ENCODE results near the gene ERBB4.

The ERBB4 gene

DNA sequence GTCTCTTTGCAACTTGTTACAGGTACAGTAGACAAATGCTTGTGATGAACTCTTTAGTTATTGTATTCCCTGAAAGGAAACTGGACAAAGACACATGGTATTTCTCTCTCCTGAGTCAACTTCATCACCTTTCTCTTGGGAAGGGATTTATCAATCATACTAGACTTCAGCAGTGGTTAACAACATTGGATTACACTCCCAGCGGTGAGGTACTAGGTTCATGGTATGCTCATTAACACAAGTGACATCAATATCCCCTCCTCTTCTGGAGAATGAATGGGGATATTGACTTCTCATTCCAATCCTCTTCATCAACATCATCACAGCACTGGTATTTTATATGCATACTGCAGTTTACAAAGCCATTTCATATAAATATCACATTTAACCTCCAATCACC lies 574.6 kb downstream of the ERBB4 start:
- H2BK120ac ChIP-seq (ENCODE audit: low read depth, low read length): no peak overlapping the region
- no peak overlapping the region for H3K23ac ChIP-seq (ENCODE audit: low read depth, low read length, poor library complexity)
- no peaks in the 10 kb centered on the region for H3K27me3 ChIP-seq (ENCODE audit: control insufficient read depth in 3 of 3, insufficient read depth in 3 of 3, low read depth in 1 of 3, low read length in 3 of 3)
- H3K4me2 ChIP-seq (ENCODE audit: insufficient read depth, low read length, poor library complexity, severe bottlenecking): no peak overlapping the region
- H3K4me1 ChIP-seq (ENCODE audit: control insufficient read depth in 2 of 2, insufficient read depth in 1 of 2, low read depth in 1 of 2, low read length in 2 of 2): no peaks in the 10 kb centered on the region
- no peak overlapping the region for H2AK5ac ChIP-seq (ENCODE audit: low read depth, low read length)
- no peak overlapping the region for H2BK15ac ChIP-seq (ENCODE audit: low read length)
- H2AFZ ChIP-seq (ENCODE audit: low read length): no peak overlapping the region
- H3K27ac ChIP-seq (replicated peaks; ENCODE audit: low read length): no peak overlapping the region
- H2BK12ac ChIP-seq (ENCODE audit: low read length): no peak overlapping the region
- H4K8ac ChIP-seq (ENCODE audit: low read depth, low read length): no peak overlapping the region
- no peaks in the 10 kb centered on the region for H3K36me3 ChIP-seq (replicated peaks in 1 of 2; ENCODE audit: control insufficient read depth in 2 of 2, insufficient read depth in 2 of 2, low read length in 2 of 2)
- H3K9ac ChIP-seq (ENCODE audit: low read depth, low read length, poor library complexity): no peak overlapping the region
- H3K14ac ChIP-seq (ENCODE audit: low read length): no peak overlapping the region
- WGBS, 2 donors (ENCODE audit: extremely low coverage in 2 of 2, insufficient read length in 2 of 2, insufficient replicate concordance in 1 of 2): no CpG with 5 or more reads among the region's 1 CpG
- H3K18ac ChIP-seq (ENCODE audit: low read length): no peak overlapping the region
- no peak for DNase-seq (ENCODE audit: low spot score)
- H3K4ac ChIP-seq (ENCODE audit: low read length): no peak overlapping the region
- H3K9me3 ChIP-seq (replicated peaks in 1 of 2; ENCODE audit: control insufficient read depth in 2 of 2, insufficient read depth in 1 of 2, low read depth in 1 of 2, low read length in 2 of 2): no peaks in the 10 kb centered on the region
- H4K91ac ChIP-seq (ENCODE audit: low read depth, low read length, poor library complexity): no peak overlapping the region
- no peaks in the 10 kb centered on the region for H3K79me1 ChIP-seq (ENCODE audit: low read depth, low read length)
- H2BK5ac ChIP-seq (ENCODE audit: low read length): no peak overlapping the region
- H3K4me3 ChIP-seq (ENCODE audit: low read length in 2 of 2): no peak overlapping the region

DNA sequence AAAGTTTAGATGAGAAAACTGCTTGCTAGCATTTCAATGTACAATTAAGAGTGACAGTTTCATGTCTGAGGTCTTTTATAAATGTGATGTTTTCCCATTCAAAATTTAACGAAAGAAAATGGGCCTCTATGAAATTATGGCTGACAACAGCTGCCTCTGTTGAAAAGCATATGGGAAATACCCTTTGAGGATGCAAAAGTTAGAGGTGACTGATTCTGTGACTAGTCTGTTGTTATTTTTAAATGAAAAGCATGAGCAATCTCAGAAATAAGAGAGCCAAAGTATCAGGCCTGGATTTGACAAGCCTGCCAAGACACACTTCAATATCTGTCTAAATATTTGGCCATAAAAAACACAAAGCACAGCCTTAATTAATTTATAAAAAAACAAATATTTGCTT lies 580.8 kb downstream of the ERBB4 start:
- Histone ChIP-seq H2AFZ (ENCODE audit: low read length) (no peak overlapping the region), H3K18ac (ENCODE audit: low read length) (no peak overlapping the region), H2BK120ac (ENCODE audit: low read depth, low read length) (no peak overlapping the region), H3K79me1 (ENCODE audit: low read depth, low read length) (no peaks in the 10 kb centered on the region), H4K91ac (ENCODE audit: low read depth, low read length, poor library complexity) (no peak overlapping the region), H3K4me2 (ENCODE audit: insufficient read depth, low read length, poor library complexity, severe bottlenecking) (no peak overlapping the region), H2BK15ac (ENCODE audit: low read length) (no peak overlapping the region), H3K36me3 (replicated peaks in 1 of 2; ENCODE audit: control insufficient read depth in 2 of 2, insufficient read depth in 2 of 2, low read length in 2 of 2) (no peaks in the 10 kb centered on the region), H4K8ac (ENCODE audit: low read depth, low read length) (no peak overlapping the region), H2BK5ac (ENCODE audit: low read length) (no peak overlapping the region), H3K9me3 (replicated peaks in 1 of 2; ENCODE audit: control insufficient read depth in 2 of 2, insufficient read depth in 1 of 2, low read depth in 1 of 2, low read length in 2 of 2) (no peaks in the 10 kb centered on the region), H3K27ac (replicated peaks; ENCODE audit: low read length) (no peak overlapping the region), H3K27me3 (ENCODE audit: control insufficient read depth in 3 of 3, insufficient read depth in 3 of 3, low read depth in 1 of 3, low read length in 3 of 3) (no peaks in the 10 kb centered on the region), H2AK5ac (ENCODE audit: low read depth, low read length) (no peak overlapping the region), H3K4me3 (ENCODE audit: low read length in 2 of 2) (no peak overlapping the region), H3K4ac (ENCODE audit: low read length) (no peak overlapping the region), H3K14ac (ENCODE audit: low read length) (no peak overlapping the region), H3K23ac (ENCODE audit: low read depth, low read length, poor library complexity) (no peak overlapping the region), H2BK12ac (ENCODE audit: low read length) (no peak overlapping the region), H3K4me1 (ENCODE audit: control insufficient read depth in 2 of 2, insufficient read depth in 1 of 2, low read depth in 1 of 2, low read length in 2 of 2) (no peaks in the 10 kb centered on the region), H3K9ac (ENCODE audit: low read depth, low read length, poor library complexity) (no peak overlapping the region)
- WGBS, 2 donors (ENCODE audit: extremely low coverage in 2 of 2, insufficient read length in 2 of 2, insufficient replicate concordance in 1 of 2): no CpG with 5 or more reads among the region's 1 CpG
- DNase-seq (ENCODE audit: low spot score): no peak

DNA sequence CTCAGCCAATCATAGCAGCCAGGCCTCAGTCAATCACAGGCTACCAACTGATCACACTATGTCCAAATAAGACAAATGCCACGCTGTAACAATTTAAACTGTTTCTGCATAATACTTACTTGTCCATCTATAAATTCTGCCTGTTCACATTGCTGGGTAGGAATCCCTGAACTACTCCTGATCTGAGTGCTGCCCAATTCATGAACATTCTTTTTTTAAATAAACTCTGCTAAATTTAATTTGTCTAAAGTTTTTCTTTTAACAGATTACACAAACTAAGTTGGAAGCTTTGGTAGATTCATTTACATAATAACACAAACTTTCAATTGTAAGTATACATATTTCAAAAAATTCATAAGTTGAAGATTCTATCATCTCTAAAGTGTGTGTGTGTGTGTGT lies 583.0 kb downstream of the ERBB4 start:
- WGBS, 2 donors (ENCODE audit: extremely low coverage in 2 of 2, insufficient read length in 2 of 2, insufficient replicate concordance in 1 of 2): no CpG with 5 or more reads among the region's 1 CpG
- H3K14ac ChIP-seq (ENCODE audit: low read length): no peak overlapping the region
- no peak overlapping the region for H2BK5ac ChIP-seq (ENCODE audit: low read length)
- no peaks in the 10 kb centered on the region for H3K9me3 ChIP-seq (replicated peaks in 1 of 2; ENCODE audit: control insufficient read depth in 2 of 2, insufficient read depth in 1 of 2, low read depth in 1 of 2, low read length in 2 of 2)
- no peak overlapping the region for H2AFZ ChIP-seq (ENCODE audit: low read length)
- no peak overlapping the region for H3K18ac ChIP-seq (ENCODE audit: low read length)
- no peak overlapping the region for H2BK12ac ChIP-seq (ENCODE audit: low read length)
- no peak overlapping the region for H2BK15ac ChIP-seq (ENCODE audit: low read length)
- H3K4ac ChIP-seq (ENCODE audit: low read length): no peak overlapping the region
- DNase-seq (ENCODE audit: low spot score): no peak
- no peak overlapping the region for H3K9ac ChIP-seq (ENCODE audit: low read depth, low read length, poor library complexity)
- no peaks in the 10 kb centered on the region for H3K79me1 ChIP-seq (ENCODE audit: low read depth, low read length)
- no peaks in the 10 kb centered on the region for H3K27me3 ChIP-seq (ENCODE audit: control insufficient read depth in 3 of 3, insufficient read depth in 3 of 3, low read depth in 1 of 3, low read length in 3 of 3)
- no peak overlapping the region for H2BK120ac ChIP-seq (ENCODE audit: low read depth, low read length)
- H3K23ac ChIP-seq (ENCODE audit: low read depth, low read length, poor library complexity): no peak overlapping the region
- H2AK5ac ChIP-seq (ENCODE audit: low read depth, low read length): no peak overlapping the region
- H3K27ac ChIP-seq (replicated peaks; ENCODE audit: low read length): no peak overlapping the region
- H3K36me3 ChIP-seq (replicated peaks in 1 of 2; ENCODE audit: control insufficient read depth in 2 of 2, insufficient read depth in 2 of 2, low read length in 2 of 2): no peaks in the 10 kb centered on the region
- H3K4me3 ChIP-seq (ENCODE audit: low read length in 2 of 2): no peak overlapping the region
- H4K91ac ChIP-seq (ENCODE audit: low read depth, low read length, poor library complexity): no peak overlapping the region
- no peak overlapping the region for H4K8ac ChIP-seq (ENCODE audit: low read depth, low read length)
- H3K4me1 ChIP-seq (ENCODE audit: control insufficient read depth in 2 of 2, insufficient read depth in 1 of 2, low read depth in 1 of 2, low read length in 2 of 2): no peaks in the 10 kb centered on the region
- H3K4me2 ChIP-seq (ENCODE audit: insufficient read depth, low read length, poor library complexity, severe bottlenecking): no peak overlapping the region

- no CpG with 5 or more reads among the region's 2 CpGs for WGBS, 2 donors (ENCODE audit: extremely low coverage in 2 of 2, insufficient read length in 2 of 2, insufficient replicate concordance in 1 of 2)
Observed at GRCh38 chr2:211948932-211949331, 589.7 kb downstream of the ERBB4 start.

More at GRCh38 chr2:211948932-211949331, 589.7 kb downstream of the ERBB4 start:
- H3K9ac ChIP-seq (ENCODE audit: low read depth, low read length, poor library complexity): no peak overlapping the region
- no peak for DNase-seq (ENCODE audit: low spot score)
- H3K4me2 ChIP-seq (ENCODE audit: insufficient read depth, low read length, poor library complexity, severe bottlenecking): no peak overlapping the region
- no peaks in the 10 kb centered on the region for H3K9me3 ChIP-seq (replicated peaks in 1 of 2; ENCODE audit: control insufficient read depth in 2 of 2, insufficient read depth in 1 of 2, low read depth in 1 of 2, low read length in 2 of 2)
- no peaks in the 10 kb centered on the region for H3K27me3 ChIP-seq (ENCODE audit: control insufficient read depth in 3 of 3, insufficient read depth in 3 of 3, low read depth in 1 of 3, low read length in 3 of 3)
- H2AFZ ChIP-seq (ENCODE audit: low read length): no peak overlapping the region
- no peaks in the 10 kb centered on the region for H3K36me3 ChIP-seq (replicated peaks in 1 of 2; ENCODE audit: control insufficient read depth in 2 of 2, insufficient read depth in 2 of 2, low read length in 2 of 2)
- no peak overlapping the region for H2BK120ac ChIP-seq (ENCODE audit: low read depth, low read length)
- no peak overlapping the region for H3K18ac ChIP-seq (ENCODE audit: low read length)
- H2BK12ac ChIP-seq (ENCODE audit: low read length): no peak overlapping the region
- H3K4me1 ChIP-seq (ENCODE audit: control insufficient read depth in 2 of 2, insufficient read depth in 1 of 2, low read depth in 1 of 2, low read length in 2 of 2): no peaks in the 10 kb centered on the region
- no peak overlapping the region for H2BK15ac ChIP-seq (ENCODE audit: low read length)
- no peak overlapping the region for H3K27ac ChIP-seq (replicated peaks; ENCODE audit: low read length)
- no peak overlapping the region for H2BK5ac ChIP-seq (ENCODE audit: low read length)
- no peak overlapping the region for H4K8ac ChIP-seq (ENCODE audit: low read depth, low read length)
- no peak overlapping the region for H2AK5ac ChIP-seq (ENCODE audit: low read depth, low read length)
- no peak overlapping the region for H4K91ac ChIP-seq (ENCODE audit: low read depth, low read length, poor library complexity)
- no peak overlapping the region for H3K4ac ChIP-seq (ENCODE audit: low read length)
- H3K23ac ChIP-seq (ENCODE audit: low read depth, low read length, poor library complexity): no peak overlapping the region
- no peak overlapping the region for H3K14ac ChIP-seq (ENCODE audit: low read length)
- no peak overlapping the region for H3K4me3 ChIP-seq (ENCODE audit: low read length in 2 of 2)
- no peaks in the 10 kb centered on the region for H3K79me1 ChIP-seq (ENCODE audit: low read depth, low read length)

Data from neuronal stem cell (in vitro differentiated cells).